Iris pigment epithelial cell (primary cell): ENCODE data around the gene CACNA2D2.

ENCODE experiments used
- DNase-seq: peaks from one replicate; pipeline ENCODE4 v3.0.0-alpha.2; 2011; ENCODE audit warnings: low read depth

CACNA2D2 gene

DNA sequence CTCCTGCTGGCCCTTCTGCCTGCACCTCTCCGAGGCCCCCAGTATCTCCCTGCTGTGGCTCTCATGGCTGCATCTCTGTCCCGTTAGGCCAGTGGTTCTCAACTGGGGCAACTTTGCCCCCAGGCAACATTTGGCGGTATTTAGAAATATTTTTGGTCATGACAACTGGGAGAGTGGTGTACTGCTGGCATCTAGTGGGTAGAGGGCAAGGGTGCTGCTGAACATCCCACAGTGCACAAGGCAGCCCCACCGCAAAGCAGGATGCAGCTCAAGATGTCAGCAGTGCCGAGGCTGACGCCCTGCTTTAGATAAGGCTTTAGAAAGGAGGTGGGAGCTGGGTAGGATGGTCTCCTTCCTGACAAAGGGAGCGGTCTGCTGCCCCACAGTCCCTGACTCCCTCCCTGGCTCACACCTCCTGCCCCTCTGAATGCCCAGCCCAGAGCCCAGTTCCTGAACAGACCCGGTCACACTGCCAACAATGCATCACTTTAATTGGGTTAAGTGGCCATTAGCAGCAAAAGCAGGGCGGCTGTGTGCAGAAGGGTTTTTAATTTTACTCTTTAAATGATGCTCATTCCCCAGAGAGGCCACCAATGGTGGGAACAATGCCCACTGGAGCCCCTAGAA is 75.3 kb downstream of the CACNA2D2 start:
- DNase-seq = peak; percentile 3

- no peak for DNase-seq
Observed at GRCh38 chr3:50427217-50427616, 76.2 kb downstream of the CACNA2D2 start.

GRCh38 chr3:50425911-50426310 is 77.5 kb downstream of the CACNA2D2 start:
- no peak for DNase-seq

GRCh38 chr3:50423543-50423942 is 79.9 kb downstream of the CACNA2D2 start:
- no peak for DNase-seq

DNA sequence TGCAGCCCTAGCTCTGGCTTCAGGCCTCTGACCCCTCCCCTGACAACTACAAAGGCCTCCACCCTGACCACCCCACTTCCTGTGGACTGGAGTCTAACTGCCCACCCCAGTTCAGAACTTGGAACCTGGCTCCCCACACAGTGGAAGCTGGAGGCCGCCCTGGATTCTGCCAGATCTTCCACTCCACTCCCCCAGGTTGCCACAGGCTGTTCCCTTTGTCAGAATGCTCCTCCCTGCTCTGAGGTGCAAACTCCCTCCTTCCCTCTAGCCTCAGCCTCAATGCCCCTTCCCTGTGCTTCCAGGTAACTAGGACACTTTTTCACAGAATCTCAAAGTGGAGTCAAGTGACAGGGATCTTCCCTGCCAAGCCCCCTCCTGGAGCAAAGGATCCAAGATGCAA is 81.3 kb downstream of the CACNA2D2 start:
- DNase-seq = no peak

DNA sequence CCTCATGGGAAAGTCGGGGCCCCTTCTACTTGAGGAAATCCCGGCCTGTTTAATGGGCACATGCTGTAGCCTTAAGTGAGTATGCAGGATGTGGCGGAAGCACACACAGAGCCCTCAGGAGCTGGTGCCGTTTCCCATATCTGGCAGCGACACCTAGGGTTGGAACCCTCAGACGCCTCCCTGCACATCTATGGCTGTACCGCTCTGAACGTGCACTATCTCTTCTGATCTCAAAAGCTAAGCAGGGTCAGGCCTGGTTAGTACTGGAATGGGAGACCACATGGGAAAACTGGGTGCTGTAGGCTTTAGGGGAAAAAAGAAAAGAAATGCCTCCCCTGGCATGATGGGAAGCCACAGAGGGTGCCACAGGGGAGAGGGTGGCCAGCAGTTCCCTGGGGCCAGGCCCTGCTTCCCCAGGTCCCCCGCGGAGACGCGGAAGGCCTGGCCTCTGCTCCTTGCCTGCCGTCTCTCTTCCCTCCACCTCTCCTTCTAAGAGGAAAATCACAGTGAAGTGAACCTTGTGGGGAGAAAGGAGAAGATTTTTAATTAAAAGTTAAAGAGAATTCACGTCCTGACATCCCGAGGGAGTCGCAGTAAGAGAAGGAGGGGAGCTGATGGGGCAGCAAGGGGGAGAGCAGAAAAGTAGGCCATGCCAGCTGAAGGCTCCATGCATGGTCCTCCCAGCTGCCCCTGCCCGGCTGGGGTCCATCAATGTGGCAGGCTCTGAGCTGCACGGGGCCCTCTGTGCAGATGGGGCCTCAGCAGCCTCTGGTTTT is 83.7 kb downstream of the CACNA2D2 start:
- no peak for DNase-seq

- peak; percentile 42 for DNase-seq
Observed at GRCh38 chr3:50418850-50419249, 84.6 kb downstream of the CACNA2D2 start.

GRCh38 chr3:50417637-50418033 is 85.8 kb downstream of the CACNA2D2 start:
- no peak for DNase-seq

DNA sequence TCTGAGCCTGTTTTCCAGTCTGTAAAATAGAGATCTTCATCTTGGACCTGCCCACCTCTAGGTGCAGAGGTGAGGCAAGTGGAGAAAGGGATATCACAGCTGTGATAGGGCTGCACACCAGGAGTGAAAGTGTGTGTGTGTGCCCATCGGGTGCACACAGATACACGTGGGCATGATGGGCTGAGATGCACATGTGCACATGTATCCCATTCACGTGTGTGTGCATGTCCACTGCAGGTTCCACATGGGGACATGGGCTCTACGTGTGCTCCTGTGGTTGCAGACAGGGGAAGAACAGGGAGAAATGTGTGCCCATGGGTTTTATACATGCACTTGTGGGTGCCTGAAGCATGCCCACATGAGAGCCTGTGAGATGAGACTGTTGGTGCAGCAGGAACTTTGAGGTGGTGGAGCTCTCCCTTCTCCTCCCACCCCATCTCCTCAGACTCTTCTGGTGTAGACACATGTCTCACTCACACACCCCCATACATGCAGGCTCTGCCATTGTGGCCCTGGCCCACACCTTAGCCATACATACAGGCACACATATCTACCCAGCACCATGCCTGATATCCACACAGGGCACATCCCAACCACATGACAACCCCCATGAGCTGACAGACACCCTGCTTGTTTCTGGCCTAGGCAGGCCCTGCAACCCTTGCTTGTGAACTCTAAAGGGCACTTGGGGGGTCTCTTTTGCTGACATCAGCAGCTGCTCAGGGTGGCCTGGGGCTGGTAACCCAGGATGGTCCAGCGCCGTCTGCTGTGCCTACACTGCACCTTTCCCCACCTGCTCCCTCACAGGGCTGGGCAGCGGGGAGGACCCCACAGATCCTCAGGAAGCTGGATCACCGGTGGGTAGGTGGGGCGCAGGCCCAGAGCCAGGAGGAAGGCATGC is 86.4 kb downstream of the CACNA2D2 start:
- no peak for DNase-seq

GRCh38 chr3:50415816-50416215 is 87.6 kb downstream of the CACNA2D2 start:
- no peak for DNase-seq

GRCh38 chr3:50415061-50415460 is 88.4 kb downstream of the CACNA2D2 start:
- no peak for DNase-seq

DNA sequence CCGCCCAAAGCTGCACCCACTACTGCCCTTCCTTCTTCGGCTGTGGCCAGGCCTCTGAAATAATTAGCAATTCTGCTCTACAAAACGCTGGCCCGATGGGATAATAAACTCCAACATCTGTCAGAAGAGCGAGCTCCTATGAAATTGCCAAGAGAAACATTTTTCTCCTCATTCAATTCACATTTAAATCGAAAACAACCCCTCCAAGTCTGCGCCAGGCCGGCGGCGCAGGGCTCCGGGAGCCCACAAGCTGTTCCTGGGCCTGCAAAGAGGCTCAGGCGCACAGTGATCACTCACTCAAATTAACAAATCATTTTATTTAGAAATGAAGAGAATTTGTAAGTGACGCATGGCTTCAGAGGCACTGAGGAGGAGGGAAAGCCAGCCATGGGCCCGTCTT is 88.8 kb downstream of the CACNA2D2 start:
- DNase-seq = no peak

DNA sequence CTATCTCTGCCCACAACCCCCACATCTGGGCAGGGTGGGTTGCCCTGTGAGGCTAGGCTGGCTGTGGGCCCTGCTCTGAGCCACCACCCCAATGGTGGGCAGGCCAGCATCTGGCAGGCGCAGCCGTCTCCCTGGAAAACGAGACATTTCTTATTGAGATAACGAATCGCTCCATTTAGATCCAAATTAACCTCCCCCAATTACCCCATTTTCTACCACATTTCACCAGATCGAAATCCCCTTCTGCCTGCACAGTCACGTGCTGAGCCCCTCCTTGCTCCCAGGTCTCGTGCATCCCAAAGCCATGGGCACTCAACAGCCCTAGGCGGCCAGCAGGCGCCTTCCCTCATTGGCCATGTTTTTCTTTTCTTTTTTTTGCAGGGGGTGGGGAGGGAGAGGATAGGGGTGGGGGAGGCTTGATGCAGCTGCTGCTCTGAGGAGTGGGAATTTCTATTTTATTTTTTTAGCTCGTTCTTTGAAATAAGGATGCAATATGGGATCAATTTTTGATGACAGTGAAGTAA is 91.1 kb downstream of the CACNA2D2 start:
- no peak for DNase-seq

GRCh38 chr3:50411229-50411628 is 92.2 kb downstream of the CACNA2D2 start:
- no peak for DNase-seq

GRCh38 chr3:50410608-50411139 is 92.8 kb downstream of the CACNA2D2 start:
- no peak for DNase-seq

- DNase-seq = no peak
Observed at GRCh38 chr3:50410185-50410584, 93.2 kb downstream of the CACNA2D2 start.

GRCh38 chr3:50408443-50408944 is 94.9 kb downstream of the CACNA2D2 start:
- DNase-seq = no peak

DNA sequence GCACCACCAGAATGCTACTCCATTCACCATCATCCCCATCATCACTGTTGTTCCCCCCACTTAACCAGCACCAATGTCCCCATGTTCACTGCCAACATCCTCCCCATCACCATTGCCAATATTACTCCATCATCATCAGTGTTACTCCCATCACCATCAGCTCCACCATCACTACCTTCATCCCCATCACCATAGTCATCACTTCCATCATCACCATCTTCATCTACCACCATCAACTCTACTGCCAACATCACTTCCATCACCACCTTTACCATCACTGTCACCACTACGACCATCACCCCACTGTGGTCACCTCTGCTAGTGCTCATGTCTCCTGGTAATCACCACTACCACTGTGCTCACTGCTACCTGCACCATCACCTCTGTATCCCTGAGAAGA is 96.9 kb downstream of the CACNA2D2 start:
- no peak for DNase-seq

GRCh38 chr3:50405249-50405648 is 98.2 kb downstream of the CACNA2D2 start:
- no peak for DNase-seq

- no peak for DNase-seq
Observed at GRCh38 chr3:50401978-50402595, 101.3 kb downstream of the CACNA2D2 start.

DNA sequence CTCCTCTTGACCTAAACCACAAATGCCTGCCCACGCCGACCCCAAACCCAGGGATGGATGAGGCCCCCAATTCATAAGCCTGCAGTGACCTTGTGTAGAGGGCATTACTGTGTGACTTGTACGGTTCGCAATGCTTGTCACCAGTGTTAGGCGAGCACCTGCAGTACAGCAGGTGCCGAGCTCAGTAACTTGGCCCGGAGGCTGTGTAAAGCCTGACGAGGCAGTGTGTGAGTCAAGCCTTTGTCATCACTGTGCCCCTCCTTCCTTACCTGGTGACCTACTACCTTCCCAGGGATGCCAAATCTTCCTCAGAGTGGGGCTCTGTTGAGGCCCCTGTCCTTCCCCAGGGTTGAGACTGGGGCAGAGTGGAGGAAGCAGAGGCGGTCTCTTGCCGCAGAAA is 106.9 kb downstream of the CACNA2D2 start:
- DNase-seq = no peak
